Activated CD4-positive, alpha-beta T cell treated with anti-CD3 and anti-CD28 coated beads for 48 hours (primary cell): Measurements from ENCODE around the gene KRT7.
"Not testable (repeated sequence)": the region's sequence is repeated elsewhere in the genome, so short reads cannot be mapped to it uniquely, and the experiment has no call there.

Experiments used
- DNase-seq: peaks from one replicate; pipeline ENCODE4 v3.0.0-alpha.2; 2020

The KRT7 gene

DNA sequence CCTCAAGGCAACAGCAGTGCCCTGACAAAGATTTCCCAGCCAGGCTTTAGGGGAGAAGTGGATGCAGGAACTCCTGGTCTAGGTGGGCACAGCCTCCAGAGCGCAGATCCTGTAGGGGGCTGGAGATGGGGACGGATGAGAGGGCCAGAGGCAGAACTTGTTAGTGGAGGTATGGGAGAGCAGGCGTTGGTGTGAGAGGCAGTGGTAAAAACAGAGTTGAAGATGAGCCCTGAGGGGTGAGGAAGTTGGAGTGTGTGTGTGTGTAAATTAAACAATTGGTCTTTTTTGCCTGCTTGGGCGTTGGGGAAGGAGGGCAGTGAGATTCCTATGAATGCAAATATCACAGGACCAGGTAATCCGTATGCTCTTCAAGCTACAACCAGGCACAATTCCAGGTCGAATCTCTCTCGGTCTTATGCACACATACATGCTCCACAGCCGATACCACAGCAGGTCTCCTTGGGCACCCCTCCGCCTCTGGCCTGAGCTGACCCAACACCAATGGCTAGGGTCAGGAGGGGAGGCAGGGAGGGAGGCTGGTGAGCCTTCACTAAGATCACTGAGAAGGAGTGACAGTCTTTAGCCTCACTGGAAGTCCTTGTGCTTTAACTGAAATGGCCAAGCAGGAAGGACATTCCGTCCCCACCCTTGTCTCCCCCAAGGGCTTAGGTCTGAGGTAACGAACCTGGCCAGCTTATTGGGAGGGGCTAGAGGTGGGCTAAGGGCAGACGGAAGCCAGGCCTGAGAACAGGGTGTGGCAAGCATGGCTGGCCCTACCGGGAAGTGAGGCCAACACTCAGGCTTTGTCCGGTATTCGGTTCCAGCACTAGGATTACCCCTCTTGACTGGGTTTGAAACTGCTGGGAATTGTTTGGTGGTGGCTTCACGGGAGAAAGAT, 1.5 kb upstream of the KRT7 start:
- no peak for DNase-seq

DNA sequence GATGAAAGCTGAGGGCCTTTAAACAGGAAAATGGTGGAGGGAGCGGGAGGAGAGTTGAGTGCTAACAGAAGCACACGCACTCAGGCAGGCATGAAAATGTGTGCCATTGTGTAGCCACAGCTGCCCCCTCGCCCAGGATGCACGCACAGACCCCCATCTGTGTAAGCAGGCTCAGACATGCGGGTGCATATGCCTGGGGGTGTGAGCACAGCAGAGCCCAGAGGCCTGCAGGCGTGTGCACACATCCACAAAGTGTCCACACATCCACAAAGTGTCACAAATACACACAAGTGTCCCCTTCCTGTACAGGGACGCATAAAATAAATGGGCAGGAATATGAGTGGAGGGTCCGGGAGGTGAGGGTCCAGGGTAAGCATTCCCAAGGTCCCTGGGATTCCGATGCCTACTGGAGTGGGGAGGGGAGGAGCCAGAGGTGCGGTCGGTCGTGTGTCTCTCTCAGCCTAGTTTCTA, 805 bp upstream of the KRT7 start:
- no peak for DNase-seq

DNA sequence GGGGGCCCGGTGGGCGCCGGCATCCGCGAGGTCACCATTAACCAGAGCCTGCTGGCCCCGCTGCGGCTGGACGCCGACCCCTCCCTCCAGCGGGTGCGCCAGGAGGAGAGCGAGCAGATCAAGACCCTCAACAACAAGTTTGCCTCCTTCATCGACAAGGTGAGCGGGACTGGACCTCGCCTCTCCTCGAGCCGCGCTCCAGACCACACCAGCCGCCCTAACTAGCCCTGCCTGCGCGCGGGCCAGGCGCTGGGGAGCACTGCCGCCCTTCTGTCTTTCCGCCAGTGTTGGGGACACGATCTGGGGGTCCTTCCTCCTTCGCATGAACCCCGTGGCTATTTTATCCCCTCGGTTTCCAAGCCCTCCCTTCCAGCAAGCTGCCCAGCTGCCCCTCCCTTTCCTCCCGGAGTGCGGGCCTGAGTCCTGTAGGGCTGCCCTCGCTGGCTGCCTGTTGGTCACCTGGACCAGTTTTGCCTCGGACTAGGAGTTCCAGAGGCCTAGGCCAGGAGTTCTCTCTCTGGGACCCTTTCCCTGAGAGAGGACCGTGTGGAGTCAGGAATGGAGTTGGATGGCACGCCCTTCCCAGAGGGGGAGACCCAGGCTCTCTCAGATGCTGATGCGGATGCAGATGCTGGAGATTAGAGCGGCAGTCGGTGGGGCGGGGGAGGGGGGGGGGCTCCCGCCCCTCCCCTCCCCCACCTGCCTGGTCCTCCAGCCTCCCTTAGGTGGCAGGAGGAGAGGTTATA, 592 bp downstream of the KRT7 start:
- no peak for DNase-seq

DNA sequence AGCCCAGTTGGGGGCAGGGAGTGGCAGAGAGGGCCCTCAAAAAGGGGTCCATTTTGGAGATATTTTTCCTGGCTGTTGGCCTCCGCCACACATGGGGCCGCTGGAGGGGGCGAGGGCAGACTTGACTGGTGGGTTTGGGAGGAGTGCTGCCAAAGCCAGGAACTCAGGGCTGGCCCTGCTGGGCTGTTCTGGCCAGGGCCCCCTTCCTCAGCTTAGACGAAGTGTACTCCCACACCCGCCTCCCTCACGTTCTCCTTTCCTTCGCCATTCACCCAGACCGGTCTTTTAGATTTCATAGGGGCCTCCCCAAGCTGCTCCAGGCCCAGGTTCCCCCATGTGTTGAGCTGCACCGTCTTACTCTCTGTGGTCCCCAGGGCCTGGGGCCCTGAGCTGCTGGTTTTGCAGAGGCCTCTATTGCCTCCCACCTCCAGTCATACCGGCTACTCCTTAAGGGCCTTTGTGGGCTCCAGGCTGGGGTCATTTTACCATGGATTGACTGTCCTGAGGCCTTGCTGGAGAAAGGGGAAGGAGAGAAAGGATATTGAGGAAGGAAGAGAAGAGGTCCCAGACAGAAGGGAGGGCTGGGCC, 1.3 kb downstream of the KRT7 start:
- no peak for DNase-seq

DNA sequence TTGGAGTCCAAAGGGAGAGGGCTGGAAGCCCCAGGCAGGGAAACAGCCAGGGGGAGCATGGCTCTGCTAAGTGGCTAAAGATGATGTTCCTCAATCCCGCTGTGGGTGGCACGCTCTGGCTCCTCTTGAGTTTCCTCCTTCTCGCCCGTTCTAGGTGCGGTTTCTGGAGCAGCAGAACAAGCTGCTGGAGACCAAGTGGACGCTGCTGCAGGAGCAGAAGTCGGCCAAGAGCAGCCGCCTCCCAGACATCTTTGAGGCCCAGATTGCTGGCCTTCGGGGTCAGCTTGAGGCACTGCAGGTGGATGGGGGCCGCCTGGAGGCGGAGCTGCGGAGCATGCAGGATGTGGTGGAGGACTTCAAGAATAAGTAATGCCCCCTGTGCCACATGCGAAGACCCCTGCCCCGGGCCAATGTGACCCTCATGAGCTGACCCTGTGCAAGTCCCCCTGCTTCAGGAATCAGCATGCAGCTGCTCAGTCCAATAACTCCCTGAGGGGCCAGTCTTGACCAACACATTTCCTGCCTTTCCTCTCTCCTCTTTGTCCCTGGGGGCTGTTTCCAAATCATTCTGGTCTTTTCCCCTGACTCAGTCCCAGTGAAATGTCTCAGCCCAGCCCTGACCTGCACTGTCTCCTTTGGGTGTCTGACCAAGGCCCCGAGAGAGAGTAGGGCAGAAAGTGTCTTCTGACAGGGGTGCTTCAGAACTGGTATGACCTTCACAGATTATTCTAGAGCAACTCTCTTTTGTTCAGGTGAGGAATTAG, 2.1 kb downstream of the KRT7 start:
- DNase-seq, result no peak

DNA sequence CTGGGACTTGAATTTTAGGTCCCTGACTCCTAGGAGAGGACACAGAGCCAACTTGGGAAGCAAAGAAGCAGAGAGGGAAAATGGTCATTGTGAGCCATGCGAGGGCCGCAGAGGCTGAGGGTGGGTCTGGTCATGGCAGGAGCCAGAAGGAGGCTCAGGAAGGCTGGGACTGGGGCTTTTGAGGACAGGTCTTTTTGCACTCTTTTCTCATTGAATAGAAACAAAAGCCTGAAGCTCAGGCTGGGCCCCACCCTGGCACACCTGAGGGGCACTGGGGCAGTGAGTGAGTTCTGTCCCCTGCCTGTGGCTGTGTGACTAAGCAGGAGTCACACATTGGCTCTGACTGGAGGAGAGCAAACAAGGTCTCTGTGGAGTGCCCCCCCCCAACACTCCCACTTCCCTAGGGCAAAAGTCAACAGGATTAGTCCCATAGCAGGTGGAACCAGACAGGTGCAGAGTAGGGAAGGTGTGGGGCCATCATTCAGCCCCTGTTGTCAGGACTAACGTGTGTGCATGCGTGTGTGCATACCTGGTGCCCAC, 2.8 kb downstream of the KRT7 start:
- DNase-seq, result no peak

DNA sequence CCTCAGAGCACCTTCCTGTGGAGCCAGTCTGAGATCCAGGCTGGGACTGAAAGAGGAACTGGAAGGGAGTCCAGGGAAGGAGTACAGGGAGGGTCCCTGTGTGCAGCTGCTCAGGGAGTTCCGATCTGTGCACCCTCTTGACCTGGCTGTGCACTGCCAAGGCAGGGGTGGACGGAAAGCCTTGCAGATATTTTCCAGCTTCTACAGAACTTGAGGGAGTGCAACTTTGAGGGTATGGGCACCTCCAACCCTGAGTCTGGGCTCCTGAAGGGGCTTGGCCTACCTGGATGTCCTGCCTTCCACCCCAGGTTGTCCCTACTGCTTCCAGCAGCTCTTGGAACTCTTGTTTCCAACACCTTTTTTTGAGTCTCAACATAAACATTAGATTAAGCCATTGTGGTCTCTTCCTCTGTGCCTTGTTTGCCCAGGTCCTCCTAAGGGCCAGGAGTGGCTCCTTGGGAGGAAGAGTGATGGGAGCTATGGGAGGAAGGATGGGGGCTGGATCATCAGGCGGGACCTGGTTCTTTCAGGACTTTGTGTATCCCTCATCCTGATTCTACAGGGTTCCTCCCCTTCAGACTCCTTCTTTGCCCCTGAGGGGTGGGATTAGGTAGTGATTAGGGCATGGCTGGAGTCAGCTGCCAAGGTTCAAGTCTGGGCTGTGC, 3.5 kb downstream of the KRT7 start:
- DNase-seq, result no peak

DNA sequence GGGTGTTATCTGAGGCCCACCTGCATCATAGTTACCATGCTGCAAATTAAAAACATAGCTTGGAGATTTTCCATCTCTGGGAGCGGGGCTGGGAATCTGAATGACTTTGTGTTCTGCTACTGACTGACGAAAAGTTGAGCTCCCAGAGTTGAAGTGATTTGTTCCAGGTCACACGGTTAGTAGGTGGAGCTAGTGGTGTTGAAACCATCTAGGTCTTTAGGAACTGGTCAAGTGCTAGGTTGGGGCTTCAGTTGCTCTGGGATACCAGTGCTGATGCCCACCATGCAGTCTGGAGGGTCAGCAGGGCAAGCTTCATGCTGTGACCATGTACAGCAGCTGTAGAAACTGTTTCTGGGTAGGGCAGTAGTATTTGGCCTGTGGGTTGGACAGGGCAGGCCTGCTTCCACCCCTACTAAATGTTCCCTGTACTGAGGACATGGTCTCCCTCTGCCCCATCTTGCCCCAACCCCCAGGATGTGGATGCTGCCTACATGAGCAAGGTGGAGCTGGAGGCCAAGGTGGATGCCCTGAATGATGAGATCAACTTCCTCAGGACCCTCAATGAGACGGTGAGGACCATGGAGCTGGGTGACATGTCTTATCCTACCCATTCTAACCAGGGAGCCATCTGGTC, 5.3 kb downstream of the KRT7 start:
- no peak for DNase-seq

DNA sequence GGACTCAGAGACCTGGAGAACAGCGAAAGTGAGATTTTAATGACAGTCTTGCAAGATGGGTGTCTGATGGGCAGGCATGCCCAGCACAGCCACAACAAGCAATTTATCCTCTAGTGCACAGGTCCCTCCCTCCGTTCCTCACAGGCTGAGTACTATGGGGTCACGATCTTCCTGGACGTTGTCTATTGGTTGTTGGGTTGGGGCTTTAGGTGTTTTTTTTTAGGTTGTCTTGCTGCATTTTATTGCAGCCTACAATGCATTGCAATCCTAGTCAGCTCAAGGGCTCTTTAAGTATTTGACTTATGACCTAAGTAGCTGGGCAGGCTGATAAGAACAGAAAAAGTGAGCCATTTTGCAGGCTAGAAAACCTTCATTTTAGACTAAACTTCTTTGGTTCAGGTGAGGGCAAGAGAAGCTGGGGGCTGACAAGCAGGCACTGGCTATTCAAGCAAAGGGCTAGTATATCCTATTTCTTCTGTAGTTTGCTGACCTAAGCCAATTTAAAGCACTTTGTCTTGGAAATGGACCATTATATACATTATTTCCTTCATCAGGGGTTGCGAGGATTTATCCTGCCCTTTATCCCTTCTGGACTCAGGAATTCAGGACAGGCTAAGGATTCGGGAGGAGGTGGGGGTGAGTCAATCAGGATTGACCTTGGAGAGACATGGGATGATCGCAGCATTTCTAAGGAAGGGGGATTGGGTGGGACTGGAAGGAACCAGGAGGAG, 6.0 kb downstream of the KRT7 start:
- no peak for DNase-seq

DNA sequence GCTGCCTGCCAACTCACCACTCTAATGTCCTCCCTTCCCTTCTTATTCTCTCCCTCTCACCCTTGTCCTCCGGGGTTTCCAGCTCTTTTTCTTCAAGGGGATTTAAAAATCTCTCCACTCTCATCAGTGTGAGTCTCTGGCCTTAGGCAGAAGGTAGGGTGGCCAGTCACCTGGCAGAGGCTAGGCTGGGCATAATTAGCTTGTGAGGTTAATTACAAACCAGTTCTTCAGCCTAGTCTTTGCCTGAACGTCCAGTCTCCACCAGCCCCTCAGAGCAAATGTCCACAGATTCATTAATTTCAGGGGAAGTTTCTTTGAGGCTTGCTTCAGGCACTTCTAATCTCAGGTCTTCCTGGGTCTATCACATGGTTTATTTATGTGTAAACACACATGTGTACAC, 6.7 kb downstream of the KRT7 start:
- DNase-seq, result no peak

DNA sequence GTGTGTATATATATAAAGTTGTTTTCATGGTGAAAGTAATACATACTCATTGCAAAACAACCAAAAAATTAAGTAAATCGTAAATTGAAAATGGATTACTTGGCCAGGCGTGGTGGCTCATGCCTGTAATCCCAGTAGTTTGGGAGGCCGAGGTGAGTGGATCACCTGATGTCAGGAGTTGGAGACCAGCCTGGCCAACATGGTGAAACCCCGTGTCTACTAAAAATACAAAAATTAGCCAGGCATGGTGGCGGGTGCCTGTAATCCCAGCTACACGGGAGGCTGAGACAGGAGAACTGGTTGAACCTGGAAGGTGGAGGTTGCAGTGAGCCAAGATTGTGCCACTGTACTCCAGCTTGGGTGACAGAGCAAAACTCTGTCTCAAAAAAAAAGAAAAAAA, 7.2 kb downstream of the KRT7 start:
- DNase-seq, result not testable (repeated sequence)

DNA sequence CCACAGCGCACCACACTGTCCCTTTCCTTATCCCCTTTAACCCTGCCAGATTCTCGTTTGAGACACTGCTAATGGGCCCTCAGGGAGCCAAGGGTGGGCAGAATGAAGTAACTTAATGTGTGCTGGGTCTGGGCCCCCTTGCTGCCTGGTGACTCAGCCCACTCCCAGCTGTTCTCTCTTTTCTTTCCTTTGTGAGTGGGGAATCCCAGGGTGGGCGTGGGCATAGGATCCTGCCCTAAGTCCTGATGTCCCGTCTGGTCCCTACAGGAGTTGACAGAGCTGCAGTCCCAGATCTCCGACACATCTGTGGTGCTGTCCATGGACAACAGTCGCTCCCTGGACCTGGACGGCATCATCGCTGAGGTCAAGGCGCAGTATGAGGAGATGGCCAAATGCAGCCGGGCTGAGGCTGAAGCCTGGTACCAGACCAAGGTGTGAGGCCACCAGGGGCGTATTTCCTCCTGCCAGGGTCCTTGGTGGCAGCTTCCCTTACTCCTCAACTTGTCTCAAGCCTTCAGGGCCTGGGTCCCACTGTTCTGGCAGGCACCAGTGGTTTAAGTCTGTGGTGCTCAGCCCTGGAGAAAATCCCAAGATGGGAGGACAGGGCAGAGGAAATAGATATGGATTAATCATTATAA, 8.3 kb downstream of the KRT7 start:
- DNase-seq, result no peak

DNA sequence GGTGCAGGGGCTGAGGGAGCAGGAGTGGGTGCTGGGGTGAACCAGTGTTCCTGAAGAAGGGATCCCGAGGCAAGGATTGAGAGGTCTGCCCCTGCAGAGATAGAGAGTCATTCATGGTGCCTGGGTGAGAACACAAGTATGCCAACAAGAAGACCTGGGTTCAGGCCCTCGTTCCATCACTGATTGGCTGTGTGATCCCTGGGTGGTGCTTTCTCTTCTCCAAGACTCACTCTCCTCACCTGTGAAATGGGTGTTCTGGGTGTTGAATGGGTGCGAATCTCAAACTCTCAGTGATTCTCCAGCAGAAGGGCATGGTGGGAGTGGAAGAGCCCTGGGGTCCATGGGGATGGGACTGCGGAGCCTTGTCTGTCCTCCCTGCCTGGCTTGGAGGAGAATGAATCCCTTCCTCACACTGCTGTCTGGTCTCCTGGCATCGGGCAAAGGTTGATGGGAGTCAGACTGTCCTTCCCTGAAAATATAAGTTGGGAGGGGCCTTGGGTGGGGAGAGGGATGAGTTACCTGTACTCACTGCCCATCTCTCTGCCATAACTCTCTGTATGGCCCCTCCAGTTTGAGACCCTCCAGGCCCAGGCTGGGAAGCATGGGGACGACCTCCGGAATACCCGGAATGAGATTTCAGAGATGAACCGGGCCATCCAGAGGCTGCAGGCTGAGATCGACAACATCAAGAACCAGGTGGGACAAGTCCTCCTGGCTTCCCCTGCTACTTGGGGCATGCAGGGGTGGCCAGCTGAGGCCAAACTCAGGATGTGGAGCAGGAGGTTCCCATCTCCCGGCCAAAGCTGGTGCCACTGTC, 9.6 kb downstream of the KRT7 start:
- DNase-seq, result no peak

DNA sequence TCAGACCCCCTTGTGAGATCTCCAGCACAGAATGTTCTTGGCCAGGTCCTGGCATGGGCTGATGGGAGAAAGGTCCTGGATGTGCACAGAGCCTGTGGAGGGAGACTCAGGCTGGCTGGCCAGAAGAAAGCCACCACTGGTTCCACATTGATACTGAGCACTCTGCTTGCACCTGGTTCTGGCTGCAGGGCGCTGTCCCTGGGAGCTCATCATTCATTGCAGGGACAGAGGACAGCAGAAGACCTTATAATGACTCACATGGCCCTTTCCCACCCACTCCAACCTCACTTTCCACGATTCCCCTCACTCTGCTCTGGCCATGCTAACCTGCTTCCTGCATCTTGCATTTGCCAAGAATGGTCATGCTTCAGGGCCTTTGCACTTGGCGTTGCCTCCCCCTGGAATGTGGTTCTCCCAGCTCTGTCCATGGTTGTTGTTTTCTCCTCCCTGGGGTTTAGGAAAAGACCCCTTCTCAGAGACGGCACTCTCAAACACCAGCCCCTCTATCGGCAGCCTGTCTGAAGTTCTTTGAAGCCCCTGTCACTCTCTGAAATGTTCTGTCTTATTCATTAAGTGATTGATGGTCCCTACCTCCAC, 10.3 kb downstream of the KRT7 start:
- DNase-seq, result no peak

DNA sequence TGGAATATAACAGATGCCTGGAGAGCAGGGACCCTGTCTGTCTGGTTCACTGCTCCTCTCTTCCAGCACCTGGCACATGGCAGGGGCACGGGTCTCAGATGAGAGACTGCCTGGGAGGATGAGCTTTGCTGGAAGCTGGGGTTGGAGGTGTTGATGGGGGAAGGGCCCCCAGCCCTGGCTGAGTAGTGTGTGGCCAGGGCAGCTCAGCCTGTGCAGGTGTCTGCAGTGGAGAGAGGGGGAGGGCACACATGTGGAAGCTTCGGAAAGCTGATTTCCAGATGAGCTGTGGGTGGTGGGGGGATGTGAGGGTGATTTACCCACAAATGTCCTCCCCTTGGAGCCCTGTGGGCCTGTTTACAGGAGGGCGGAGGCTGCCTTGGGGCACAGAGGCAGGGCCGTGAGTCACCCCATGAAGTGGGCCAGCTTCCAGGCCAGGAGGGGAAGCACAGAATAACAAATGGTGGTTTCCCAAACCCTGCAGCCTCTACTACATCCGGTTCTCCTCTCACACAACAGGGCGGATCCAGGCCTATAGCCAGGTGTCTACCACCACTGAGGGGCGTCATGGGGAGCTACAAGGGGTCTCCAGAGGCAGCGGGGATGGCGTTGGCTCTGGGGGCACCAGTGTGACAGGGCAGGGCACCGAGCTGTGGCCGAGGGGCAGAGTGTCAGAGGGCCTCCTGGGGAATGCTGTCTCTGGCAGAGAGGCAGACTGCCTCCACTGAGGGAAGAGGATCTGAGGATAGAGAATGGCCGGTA, 11.0 kb downstream of the KRT7 start:
- peak; percentile 81 for DNase-seq

DNA sequence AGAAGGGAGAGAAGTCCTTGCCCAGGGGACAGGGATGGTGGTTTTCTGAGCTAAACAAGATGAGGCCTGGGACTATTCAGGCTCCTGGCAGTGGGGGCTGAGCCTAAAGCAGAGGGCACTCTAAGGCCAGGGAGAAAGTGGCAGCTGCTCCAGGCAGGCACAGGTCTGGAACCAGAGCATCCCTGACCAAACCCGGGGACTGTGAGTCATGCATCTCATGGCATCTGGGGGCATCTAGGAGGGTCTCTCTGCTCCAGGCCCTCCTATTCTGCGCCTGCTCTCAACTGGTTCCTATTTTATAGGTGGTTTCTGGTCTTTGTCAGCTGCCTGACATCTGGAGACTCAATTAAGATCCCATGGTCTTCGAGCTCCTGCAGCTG, 11.6 kb downstream of the KRT7 start:
- DNase-seq, result no peak

DNA sequence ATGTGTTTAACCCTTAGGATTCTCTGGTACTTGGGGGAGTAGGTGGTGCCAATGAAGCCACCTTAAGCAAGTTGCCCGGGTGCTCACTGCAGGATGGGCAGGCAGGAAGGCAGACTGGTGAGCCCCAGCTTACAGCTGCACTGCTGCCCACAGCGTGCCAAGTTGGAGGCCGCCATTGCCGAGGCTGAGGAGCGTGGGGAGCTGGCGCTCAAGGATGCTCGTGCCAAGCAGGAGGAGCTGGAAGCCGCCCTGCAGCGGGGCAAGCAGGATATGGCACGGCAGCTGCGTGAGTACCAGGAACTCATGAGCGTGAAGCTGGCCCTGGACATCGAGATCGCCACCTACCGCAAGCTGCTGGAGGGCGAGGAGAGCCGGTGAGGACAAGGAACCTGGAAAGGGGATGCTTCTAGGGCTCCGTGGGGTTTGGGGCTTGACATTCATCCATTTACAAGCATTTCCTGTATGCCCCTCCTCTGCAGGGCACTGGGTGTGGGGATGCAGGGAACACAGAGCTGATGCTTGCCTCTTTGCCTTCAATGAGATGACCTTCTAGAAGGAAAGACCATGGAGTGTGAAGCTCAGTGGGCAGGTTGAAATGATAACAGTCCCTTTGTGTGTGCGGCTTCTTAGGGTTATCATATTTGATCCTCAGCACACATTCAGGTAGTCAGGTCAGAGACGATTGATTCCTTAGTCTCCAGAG, 12.4 kb downstream of the KRT7 start:
- DNase-seq, result no peak
